ENCODE measurements around the gene PSD.
A peak's percentile ranks its signal among the peaks of the same experiment; 100 is the strongest.

PSD gene

GRCh38 chr10:102421757-102422512 is 3.4 kb upstream of the PSD start:
- FAIRE-seq (peak; percentile 4), DNase-seq (ENCODE audit: insufficient read length, low spot score) (no peak)

- DNase-seq (ENCODE audit: insufficient read length, low spot score) (no peak), FAIRE-seq (no peak)
Measured at GRCh38 chr10:102421507-102421756, 2.8 kb upstream of the PSD start.

GRCh38 chr10:102420714-102421506 is 2.3 kb upstream of the PSD start, which contains the start of gene FBXL15:
Gene FBXL15 (plus strand): TSS chr10:102420836. CDS start chr10:102421130, 294 bp downstream.
- FAIRE-seq: peak; percentile 86
- DNase-seq (ENCODE audit: insufficient read length, low spot score): peak; percentile 94

- DNase-seq (ENCODE audit: insufficient read length, low spot score): no peak
Measured at GRCh38 chr10:102420181-102420713, 1.7 kb upstream of the PSD start.

GRCh38 chr10:102419269-102420180 is 940 bp upstream of the PSD start:
- peak; percentile 72 for FAIRE-seq
- DNase-seq (ENCODE audit: insufficient read length, low spot score): peak; percentile 49

More at GRCh38 chr10:102420181-102420713, 1.7 kb upstream of the PSD start:
- FAIRE-seq: no peak

GRCh38 chr10:102416695-102417094 is 1.9 kb downstream of the PSD start:
- DNase-seq (ENCODE audit: insufficient read length, low spot score) (no peak), FAIRE-seq (no peak)

- FAIRE-seq (no peak), DNase-seq (ENCODE audit: insufficient read length, low spot score) (no peak)
Measured at GRCh38 chr10:102416283-102416682, 2.3 kb downstream of the PSD start.

GRCh38 chr10:102414749-102415148 is 3.8 kb downstream of the PSD start:
- DNase-seq (ENCODE audit: insufficient read length, low spot score): no peak
- no peak for FAIRE-seq

GRCh38 chr10:102413806-102414561 is 4.6 kb downstream of the PSD start:
- no peak for FAIRE-seq
- no peak for DNase-seq (ENCODE audit: insufficient read length, low spot score)

- FAIRE-seq (no peak), DNase-seq (ENCODE audit: insufficient read length, low spot score) (no peak)
Measured at GRCh38 chr10:102413053-102413705, 5.4 kb downstream of the PSD start.

GRCh38 chr10:102412293-102412692 is 6.3 kb downstream of the PSD start:
- FAIRE-seq (no peak), DNase-seq (ENCODE audit: insufficient read length, low spot score) (no peak)

- FAIRE-seq: no peak
- no peak for DNase-seq (ENCODE audit: insufficient read length, low spot score)
Measured at GRCh38 chr10:102411341-102412255, 7.0 kb downstream of the PSD start.

GRCh38 chr10:102410429-102411073 is 8.0 kb downstream of the PSD start:
- DNase-seq (ENCODE audit: insufficient read length, low spot score): no peak
- FAIRE-seq: no peak

GRCh38 chr10:102409604-102410428 is 8.8 kb downstream of the PSD start:
- DNase-seq (ENCODE audit: insufficient read length, low spot score): no peak

GRCh38 chr10:102408728-102409603 is 9.6 kb downstream of the PSD start:
- peak; percentile 82 for FAIRE-seq
- DNase-seq (ENCODE audit: insufficient read length, low spot score): peak; percentile 42

More at GRCh38 chr10:102409604-102410428, 8.8 kb downstream of the PSD start:
- FAIRE-seq: no peak

- DNase-seq (ENCODE audit: insufficient read length, low spot score): no peak
- FAIRE-seq: peak; percentile 38
Measured at GRCh38 chr10:102408131-102408727, 10.4 kb downstream of the PSD start.
